ENCODE data around the gene MARCHF6. TPM values are rescaled to one million over a fixed set of nuclear protein-coding genes. Genes with fewer than 3 reads are reported as not detected.
A peak's percentile ranks its signal among the peaks of the same experiment; 100 is the strongest.

The MARCHF6 gene
- total RNA-seq, 2 donors from 2014 or later, result 114 to 120 TPM

GRCh38 chr5:10315201-10315600 lies 38.3 kb upstream of the MARCHF6 start:
- H3K36me3 Mint-ChIP-seq, result no peaks in the 10 kb centered on the region
- DNase-seq (ENCODE audit: low spot score), result no peak
- H3K27me3 Mint-ChIP-seq, result peaks cover 6 to 12% of the 10 kb centered on the region in 2 donors
- no peaks in the 10 kb centered on the region for H3K9me3 Mint-ChIP-seq
- H3K27ac Mint-ChIP-seq, result no peak overlapping the region
- no peak overlapping the region for H3K4me3 Mint-ChIP-seq
- H3K4me1 Mint-ChIP-seq (ENCODE audit: low read depth in 2 of 2), result peaks cover 3 to 7% of the 10 kb centered on the region in 2 donors
- no peak for ATAC-seq

- Mint-ChIP-seq H3K9me3 (no peaks in the 10 kb centered on the region), H3K27ac (no peak overlapping the region), H3K4me1 (ENCODE audit: low read depth in 2 of 2) (peaks cover 1 to 2% of the 10 kb centered on the region in 2 donors), H3K27me3 (peaks cover 4 to 8% of the 10 kb centered on the region in 2 donors), H3K4me3 (no peak overlapping the region), H3K36me3 (no peaks in the 10 kb centered on the region)
- ATAC-seq, result no peak
- DNase-seq (ENCODE audit: low spot score), result no peak
These were observed 37.5 kb upstream of the MARCHF6 start for GRCh38 chr5:10315824-10316509.

- Mint-ChIP-seq H3K27ac (no peak overlapping the region), H3K4me3 (peak overlapping the region; percentile 10), H3K4me1 (ENCODE audit: low read depth in 2 of 2) (no peaks in the 10 kb centered on the region), H3K27me3 (peaks cover 0 to 6% of the 10 kb centered on the region in 2 donors), H3K36me3 (no peaks in the 10 kb centered on the region), H3K9me3 (no peaks in the 10 kb centered on the region)
- peak in 1 of 2 donors; percentile 86 for ATAC-seq
- DNase-seq (ENCODE audit: low spot score), result no peak
These were observed 35.4 kb upstream of the MARCHF6 start for GRCh38 chr5:10317825-10318682.

GRCh38 chr5:10319202-10319851 lies 34.2 kb upstream of the MARCHF6 start:
- H3K4me1 Mint-ChIP-seq (ENCODE audit: low read depth in 2 of 2), result no peaks in the 10 kb centered on the region
- DNase-seq (ENCODE audit: low spot score) (no peak), ATAC-seq (no peak)
- no peaks in the 10 kb centered on the region for H3K36me3 Mint-ChIP-seq
- peaks cover 0 to 6% of the 10 kb centered on the region in 2 donors for H3K27me3 Mint-ChIP-seq
- no peaks in the 10 kb centered on the region for H3K9me3 Mint-ChIP-seq
- H3K4me3 Mint-ChIP-seq, result no peak overlapping the region
- H3K27ac Mint-ChIP-seq, result no peak overlapping the region

GRCh38 chr5:10320793-10321192 lies 32.7 kb upstream of the MARCHF6 start:
- Mint-ChIP-seq H3K4me1 (ENCODE audit: low read depth in 2 of 2) (no peaks in the 10 kb centered on the region), H3K9me3 (no peaks in the 10 kb centered on the region), H3K4me3 (no peak overlapping the region), H3K36me3 (no peaks in the 10 kb centered on the region), H3K27ac (no peak overlapping the region), H3K27me3 (peaks cover 0 to 6% of the 10 kb centered on the region in 2 donors)
- ATAC-seq (no peak), DNase-seq (ENCODE audit: low spot score) (no peak)

DNA sequence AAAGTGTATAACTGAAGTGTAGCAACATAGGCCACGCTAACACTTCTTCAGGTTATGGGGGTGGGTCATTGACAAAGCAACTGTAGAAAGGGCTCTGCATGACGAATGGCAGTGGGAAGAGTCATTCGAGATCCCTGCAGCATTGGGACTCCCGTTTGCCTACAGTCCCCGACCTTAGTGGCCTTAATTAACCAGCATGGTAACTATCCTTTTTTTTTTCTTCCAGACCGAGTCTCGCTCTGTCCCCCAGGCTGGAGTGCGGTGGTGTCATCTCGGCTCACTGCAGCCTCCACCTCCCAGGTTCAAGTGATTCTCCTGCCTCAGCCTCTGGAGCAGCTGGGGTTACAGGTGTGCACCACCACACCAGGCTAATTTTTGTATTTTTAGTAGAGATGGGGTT lies 31.6 kb upstream of the MARCHF6 start:
- H3K27me3 Mint-ChIP-seq, result peaks cover 0 to 6% of the 10 kb centered on the region in 2 donors
- H3K36me3 Mint-ChIP-seq, result no peaks in the 10 kb centered on the region

GRCh38 chr5:10323588-10324488 lies 29.7 kb upstream of the MARCHF6 start:
- Mint-ChIP-seq H3K4me3 (no peak overlapping the region), H3K4me1 (ENCODE audit: low read depth in 2 of 2) (no peaks in the 10 kb centered on the region), H3K27ac (no peak overlapping the region), H3K9me3 (no peaks in the 10 kb centered on the region), H3K27me3 (peaks cover 0 to under 1% of the 10 kb centered on the region in 2 donors), H3K36me3 (no peaks in the 10 kb centered on the region)
- DNase-seq (ENCODE audit: low spot score) (no peak), ATAC-seq (no peak)

More for the DNA sequence above, 31.6 kb upstream of the MARCHF6 start:
- no peak for DNase-seq (ENCODE audit: low spot score)
- Mint-ChIP-seq H3K4me3 (no peak overlapping the region), H3K4me1 (ENCODE audit: low read depth in 2 of 2) (no peaks in the 10 kb centered on the region), H3K9me3 (no peaks in the 10 kb centered on the region), H3K27ac (no peak overlapping the region)
- no peak for ATAC-seq

- Mint-ChIP-seq H3K27ac (no peak overlapping the region), H3K4me3 (no peak overlapping the region), H3K36me3 (no peaks in the 10 kb centered on the region), H3K4me1 (ENCODE audit: low read depth in 2 of 2) (no peaks in the 10 kb centered on the region), H3K9me3 (no peaks in the 10 kb centered on the region), H3K27me3 (peaks cover 0 to 3% of the 10 kb centered on the region in 2 donors)
- no peak for ATAC-seq
- DNase-seq (ENCODE audit: low spot score), result no peak
These were observed 28.8 kb upstream of the MARCHF6 start for GRCh38 chr5:10324518-10325370.

DNA sequence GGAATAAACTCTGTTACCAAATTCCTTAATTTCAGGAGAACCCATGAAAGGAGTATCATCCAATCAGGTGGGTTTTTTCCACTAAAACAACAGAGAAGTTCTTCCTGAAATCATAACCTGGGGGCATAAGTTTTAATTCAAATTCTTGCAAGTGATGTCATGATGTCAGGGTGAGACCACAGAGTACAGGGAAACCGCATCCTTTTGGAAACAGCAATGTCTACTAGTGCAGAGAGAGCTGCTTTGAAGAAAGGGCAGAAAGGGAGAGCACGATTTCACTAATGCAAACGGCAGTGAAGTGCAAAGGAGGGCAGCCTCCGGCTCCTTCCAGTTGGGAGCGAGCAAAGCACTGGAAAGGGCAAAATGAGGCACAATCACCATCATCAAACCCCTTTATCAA lies 25.2 kb upstream of the MARCHF6 start:
- DNase-seq (ENCODE audit: low spot score) (no peak), ATAC-seq (no peak)
- H3K9me3 Mint-ChIP-seq, result no peaks in the 10 kb centered on the region
- H3K4me1 Mint-ChIP-seq (ENCODE audit: low read depth in 2 of 2), result peaks cover 2 to 3% of the 10 kb centered on the region in 2 donors
- H3K27me3 Mint-ChIP-seq, result peaks cover 19 to 20% of the 10 kb centered on the region in 2 donors
- H3K36me3 Mint-ChIP-seq, result no peaks in the 10 kb centered on the region
- no peak overlapping the region for H3K4me3 Mint-ChIP-seq
- no peak overlapping the region for H3K27ac Mint-ChIP-seq

DNA sequence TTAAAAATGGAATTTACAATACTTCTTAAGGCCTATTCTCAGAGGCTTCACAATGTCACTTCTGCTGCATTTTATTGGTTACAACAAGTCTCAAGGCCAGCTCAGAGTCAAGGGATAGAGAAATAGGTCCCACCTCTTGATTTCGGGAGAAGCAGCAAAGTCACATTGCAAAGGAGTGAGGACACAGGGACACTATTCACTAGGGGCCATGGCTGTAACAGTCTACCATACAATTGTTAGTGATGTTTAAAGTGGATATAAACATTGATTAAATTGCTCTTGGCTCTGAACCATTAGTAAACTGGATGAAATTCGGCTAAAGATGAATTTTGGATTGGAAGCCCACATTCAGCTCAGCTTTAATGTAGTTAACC lies 24.1 kb upstream of the MARCHF6 start:
- peaks cover 23 to 24% of the 10 kb centered on the region in 2 donors for H3K27me3 Mint-ChIP-seq
- ATAC-seq (no peak), DNase-seq (ENCODE audit: low spot score) (no peak)
- peaks cover 5 to 6% of the 10 kb centered on the region in 2 donors for H3K4me1 Mint-ChIP-seq (ENCODE audit: low read depth in 2 of 2)
- H3K27ac Mint-ChIP-seq, result no peak overlapping the region
- no peak overlapping the region for H3K4me3 Mint-ChIP-seq
- no peaks in the 10 kb centered on the region for H3K36me3 Mint-ChIP-seq
- no peaks in the 10 kb centered on the region for H3K9me3 Mint-ChIP-seq

GRCh38 chr5:10329820-10330481 lies 23.5 kb upstream of the MARCHF6 start:
- DNase-seq (ENCODE audit: low spot score) (no peak), ATAC-seq (no peak)
- Mint-ChIP-seq H3K4me3 (no peak overlapping the region), H3K27me3 (peaks cover 23 to 29% of the 10 kb centered on the region in 2 donors), H3K4me1 (ENCODE audit: low read depth in 2 of 2) (peaks cover 6 to 8% of the 10 kb centered on the region in 2 donors), H3K27ac (no peak overlapping the region), H3K36me3 (no peaks in the 10 kb centered on the region), H3K9me3 (no peaks in the 10 kb centered on the region)
